ENCODE measurements around the gene TNNT1.
"Not testable (repeated sequence)": the region's sequence is repeated elsewhere in the genome, so short reads cannot be mapped to it uniquely, and the experiment has no call there.

The TNNT1 gene, protein sequence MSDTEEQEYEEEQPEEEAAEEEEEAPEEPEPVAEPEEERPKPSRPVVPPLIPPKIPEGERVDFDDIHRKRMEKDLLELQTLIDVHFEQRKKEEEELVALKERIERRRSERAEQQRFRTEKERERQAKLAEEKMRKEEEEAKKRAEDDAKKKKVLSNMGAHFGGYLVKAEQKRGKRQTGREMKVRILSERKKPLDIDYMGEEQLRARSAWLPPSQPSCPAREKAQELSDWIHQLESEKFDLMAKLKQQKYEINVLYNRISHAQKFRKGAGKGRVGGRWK

DNA sequence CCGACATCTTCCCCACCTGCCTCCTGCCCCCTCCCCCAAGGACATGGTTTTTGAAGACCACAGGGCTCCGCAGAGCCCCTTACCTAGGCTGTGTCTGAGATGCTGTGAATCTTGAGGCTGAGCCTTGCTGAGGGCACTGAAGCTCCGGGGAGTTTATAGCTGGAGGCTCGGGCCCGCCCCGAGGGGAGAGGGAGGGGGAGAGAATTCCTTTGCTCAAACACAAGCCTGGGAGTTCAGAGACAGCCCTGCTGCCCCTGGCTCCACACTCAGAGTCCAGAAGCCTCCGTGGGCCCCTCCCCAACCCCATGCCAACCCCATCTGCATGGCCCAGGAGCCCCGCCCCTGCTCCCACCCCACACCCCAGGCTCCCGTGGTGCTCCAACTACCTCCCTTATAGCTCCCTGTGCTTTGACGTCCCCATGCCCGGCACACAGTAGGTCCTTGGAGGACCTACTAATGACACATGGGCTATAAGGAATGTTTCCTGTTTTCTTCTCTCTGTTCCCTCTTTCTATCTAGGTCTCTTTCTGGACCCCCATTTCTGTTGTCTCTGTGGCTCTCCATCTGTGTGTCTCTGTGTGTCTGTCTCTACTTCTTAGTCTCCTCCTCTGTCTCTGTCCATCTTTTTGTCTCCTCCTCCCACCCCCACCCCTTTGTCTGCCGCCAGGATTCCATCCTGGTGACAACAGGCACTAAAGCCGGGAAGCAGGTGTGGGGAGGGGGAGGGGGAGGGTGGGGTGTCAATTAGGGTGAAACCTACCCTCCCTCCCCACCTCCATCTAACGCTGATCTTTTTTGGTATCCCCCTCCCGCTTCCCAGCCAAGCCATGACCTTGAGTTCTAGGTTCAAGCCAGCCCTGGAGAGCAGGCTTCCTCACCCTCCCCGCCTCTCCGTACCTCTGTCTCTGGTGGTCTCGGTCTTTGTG is at the start of gene TNNT1:
Gene TNNT1, minus strand, starts transcription at position 129 of the 926 bp plus-strand sequence. CDS start 2,049 bp downstream, outside the sequence.
- no peak for DNase-seq

DNA sequence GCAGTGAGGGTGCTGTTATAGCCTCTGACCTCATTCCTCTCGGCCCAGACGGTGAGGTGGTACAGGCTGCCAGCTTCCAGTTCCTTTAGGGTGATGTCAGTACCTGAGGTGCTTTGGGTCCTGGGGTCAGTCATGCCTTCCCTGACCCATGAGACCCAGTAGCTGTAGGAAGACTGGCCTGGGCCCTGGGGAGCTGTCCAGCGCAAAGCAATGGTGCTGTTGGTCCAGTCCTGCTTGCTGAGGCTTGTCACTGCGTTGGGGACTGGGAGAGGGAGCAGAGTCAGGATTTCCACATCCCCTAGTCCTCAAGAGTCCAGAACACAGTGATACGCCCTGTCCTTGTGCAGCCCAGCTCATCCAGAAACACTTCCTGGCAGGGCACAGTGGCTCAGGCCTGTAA is 49.6 kb upstream of the TNNT1 start:
- DNase-seq: no peak

- no peak for DNase-seq
Measured at GRCh38 chr19:55197528-55197927, 48.5 kb upstream of the TNNT1 start.

DNA sequence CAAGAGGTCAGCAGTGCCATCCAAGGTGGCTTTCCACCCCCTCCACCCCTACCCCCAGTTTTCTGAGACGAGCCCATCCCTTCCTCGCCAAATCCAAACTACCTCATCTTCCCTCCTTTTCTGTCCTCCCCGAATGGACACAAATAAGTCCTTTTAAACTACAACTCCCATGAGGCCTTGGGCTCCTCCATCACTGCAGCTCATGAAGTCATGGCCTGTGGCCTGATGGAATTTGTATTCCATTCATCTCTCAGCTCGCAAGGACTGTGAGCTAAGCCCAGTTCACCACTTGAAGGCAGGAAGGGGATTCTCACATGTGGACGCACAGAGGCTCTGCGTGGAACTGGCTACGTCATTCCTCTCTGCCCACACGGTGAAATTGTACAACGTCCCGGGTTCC is 47.8 kb upstream of the TNNT1 start:
- no peak for DNase-seq

GRCh38 chr19:55193481-55193880 is 44.5 kb upstream of the TNNT1 start:
- no peak for DNase-seq

DNA sequence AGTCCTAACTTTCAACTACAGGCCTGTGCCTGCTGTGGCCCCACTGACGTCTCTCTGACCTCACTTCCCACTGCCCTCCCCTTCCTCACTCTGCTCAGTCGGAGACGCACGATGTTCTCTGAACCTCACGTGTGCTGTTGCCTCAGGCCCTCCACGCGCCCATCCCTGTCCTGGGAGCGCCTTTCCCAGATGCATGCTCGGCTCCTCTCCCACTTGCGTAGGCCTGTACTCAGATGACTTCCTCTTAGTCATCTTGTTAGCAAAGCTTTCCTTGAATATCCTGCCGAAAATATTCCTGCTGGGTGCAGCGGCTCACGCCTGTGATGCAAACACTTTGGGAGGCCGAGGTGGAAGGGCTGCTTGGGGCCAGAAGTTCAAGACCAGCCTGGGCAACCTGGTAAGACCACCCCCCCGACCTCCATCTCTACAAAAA is 40.4 kb upstream of the TNNT1 start:
- no peak for DNase-seq

DNA sequence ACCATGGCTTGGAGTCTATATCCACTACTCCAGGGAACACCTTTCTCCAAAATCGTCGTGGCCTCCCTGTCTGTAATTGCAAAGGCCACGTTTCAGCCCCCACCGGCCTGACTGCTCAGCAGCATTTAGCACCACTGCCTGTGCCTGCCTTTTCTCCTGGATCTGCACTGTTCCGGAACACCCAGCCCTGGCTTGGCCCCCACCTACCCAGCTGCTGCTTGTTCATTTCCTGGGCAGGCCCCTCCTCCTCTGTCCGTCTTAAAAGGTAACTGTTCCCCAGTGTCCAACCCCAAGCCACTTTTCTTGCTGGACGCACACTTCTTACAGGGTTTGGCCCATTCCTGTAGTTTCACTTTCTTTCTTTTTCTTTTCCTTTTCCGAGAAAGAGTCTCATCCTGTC is 39.6 kb upstream of the TNNT1 start:
- no peak for DNase-seq

DNA sequence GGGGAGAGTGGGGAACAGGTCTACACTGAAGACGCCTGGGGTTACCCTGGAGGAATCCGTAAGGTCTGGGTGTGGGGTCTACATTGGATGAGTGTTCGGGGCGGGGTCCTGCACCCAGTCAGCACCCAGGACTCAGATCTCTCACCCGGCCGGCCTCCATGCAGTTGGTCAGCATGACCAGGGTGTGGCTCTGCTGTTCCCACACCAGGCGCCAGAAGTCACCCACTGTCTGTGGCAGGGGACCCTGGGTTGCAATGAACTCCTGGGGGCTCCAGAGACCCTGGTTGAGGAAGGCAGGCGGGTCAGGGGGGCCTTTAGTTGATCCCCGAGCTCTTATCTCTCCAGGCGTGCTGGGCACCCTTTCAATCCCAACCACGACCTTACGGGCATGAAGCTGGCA is 37.1 kb upstream of the TNNT1 start:
- DNase-seq: no peak

DNA sequence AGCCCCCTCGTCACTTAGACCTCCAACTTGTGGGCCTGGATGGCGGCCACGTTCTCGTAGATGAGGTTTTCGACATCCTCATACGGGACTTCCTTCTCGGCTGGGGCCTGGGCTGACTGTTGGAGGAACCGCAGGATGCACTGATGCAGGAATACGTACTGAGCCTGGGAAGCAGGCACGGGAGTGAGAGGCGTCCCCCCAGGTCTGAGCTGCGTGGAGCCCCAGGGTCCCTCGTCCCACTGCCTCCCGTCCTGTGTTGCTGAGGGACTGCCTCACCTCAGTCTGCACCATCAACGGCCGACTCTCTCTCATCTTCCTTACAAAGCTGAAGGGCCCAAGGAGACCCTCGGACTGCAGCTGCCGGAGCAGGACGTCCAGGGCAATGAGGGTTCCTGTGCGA is 32.7 kb upstream of the TNNT1 start:
- no peak for DNase-seq

DNA sequence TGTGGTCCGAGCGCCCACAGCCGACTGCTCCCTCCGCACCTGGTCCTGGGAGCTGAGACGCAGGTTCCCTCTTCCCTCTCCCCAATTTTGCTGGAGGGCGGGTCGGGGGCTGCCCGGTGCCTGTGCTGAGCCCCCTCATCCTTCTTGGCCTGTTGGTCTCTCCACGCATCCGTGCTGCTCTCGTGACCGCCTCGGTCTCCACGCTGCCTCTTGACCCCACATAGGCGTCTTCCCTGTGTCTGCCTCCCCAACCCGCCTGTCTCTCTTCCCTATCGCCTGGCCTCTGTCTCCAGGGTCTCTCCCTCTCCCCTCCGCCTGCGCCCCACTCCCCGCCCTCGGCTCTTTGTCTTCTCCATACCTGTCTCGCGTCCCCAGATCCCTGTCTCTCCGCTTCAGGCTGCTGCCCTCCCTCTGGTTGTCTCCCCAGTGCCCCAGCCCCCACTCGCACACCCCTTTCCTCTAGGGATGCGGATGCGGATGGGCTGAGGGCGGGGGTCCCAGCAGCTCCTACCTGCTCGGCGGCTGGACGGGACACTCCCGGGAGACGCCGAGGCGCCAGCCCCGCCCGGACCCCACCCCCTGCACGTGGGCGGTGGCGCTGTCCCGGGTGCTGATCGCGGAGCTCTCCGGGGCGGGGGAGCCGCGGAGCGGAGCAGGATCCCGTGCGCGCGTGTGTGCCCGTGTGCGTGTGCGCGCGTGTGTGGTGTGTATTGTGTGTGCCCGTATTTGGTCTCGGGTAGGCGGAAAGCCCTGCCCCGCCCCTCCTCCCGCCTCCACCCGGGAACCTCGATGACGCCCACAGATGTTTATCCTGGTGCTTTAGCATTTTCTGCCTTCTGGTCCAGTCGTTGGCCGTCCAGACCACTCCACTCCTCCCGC is 30.8 kb upstream of the TNNT1 start, which contains the start of gene SYT5:
Gene SYT5, minus strand, starts transcription at position 684 of the 879 bp plus-strand sequence. CDS start 1,248 bp downstream, outside the sequence.
- DNase-seq: no peak

- DNase-seq: no peak
Measured at GRCh38 chr19:55178781-55179599, 30.0 kb upstream of the TNNT1 start.

GRCh38 chr19:55176076-55176475 is 27.1 kb upstream of the TNNT1 start:
- DNase-seq: no peak

DNA sequence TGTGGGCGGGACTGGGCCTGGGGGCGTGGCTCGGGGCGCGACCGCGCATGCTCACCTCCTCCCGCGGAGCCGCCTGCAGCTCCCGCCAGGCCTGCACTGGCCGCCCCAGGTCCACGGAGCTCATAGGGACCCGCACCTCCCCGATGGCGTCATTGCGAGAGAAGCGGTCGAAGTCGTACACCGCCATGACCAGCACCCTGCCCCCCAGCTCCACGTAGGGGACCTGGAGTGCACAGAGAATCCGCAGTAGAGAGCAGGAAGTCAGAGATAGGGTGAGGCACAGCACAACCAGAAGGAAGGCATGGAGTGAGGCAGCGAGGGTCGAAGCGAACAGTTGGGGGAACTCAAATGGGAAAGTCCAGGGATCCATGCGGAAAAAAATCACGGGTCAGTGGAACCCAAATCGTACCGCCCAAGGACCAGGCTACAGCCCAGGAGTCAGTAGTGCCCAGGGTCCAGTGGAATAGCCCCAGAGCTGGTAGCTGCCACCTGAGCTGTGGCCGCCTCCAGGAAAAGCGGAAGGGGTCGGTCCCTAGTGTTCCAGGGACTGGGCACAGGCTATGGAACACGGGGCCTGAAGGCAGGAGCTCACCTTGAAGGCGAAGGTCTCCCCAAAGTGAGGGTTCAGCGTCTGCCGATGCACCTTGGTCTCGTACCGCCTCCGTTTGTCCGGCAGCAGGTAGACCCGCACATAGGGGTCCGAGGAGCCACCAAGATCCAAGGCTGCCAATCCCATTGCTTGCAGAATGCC is 26.3 kb upstream of the TNNT1 start:
- DNase-seq: no peak

GRCh38 chr19:55174425-55175116 is 25.6 kb upstream of the TNNT1 start:
- no peak for DNase-seq

GRCh38 chr19:55173714-55174409 is 24.9 kb upstream of the TNNT1 start:
- DNase-seq: no peak

- DNase-seq: no peak
Measured at GRCh38 chr19:55173186-55173713, 24.2 kb upstream of the TNNT1 start.

- no peak for DNase-seq
Measured at GRCh38 chr19:55172741-55173140, 23.7 kb upstream of the TNNT1 start.

DNA sequence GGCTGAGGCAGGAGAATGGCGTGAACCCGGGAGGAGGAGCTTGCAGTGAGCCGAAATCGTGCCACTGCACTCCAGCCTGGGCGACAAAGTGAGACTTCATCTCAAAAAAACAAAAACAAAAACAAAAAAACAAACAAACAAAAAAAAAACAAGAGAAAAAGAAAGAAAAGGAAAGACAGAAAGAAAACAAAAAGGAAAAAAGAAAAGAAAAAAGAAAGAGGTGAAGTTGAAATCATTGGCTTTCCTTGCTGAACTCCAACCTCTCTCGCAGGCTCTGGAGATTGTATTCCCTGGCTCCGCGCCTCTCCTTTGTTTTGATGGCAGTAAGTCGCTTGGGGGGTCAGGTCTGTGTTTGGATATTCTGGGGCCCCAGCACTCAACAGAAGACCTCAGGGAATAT is 23.3 kb upstream of the TNNT1 start:
- DNase-seq: not testable (repeated sequence)

GRCh38 chr19:55171440-55171839 is 22.4 kb upstream of the TNNT1 start:
- DNase-seq: no peak

DNA sequence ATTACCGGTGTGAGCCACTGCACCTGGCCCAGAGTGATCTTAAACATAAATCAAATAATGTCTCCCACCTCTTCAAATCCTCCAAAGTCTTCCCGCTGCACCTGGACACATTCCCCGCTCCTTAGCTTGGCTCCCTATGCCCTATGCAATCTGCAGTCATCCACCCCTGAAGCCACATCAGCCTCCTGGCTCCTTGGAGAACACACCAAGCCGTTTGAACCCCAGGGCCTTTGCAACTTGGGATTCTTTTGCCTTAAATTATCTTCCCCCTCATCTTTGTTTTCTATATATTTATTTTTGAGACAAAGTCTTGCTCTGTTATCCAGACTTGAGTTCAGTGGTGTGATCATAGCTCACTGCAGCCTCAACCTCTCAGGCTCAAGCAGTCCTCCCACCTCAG is 20.1 kb upstream of the TNNT1 start:
- DNase-seq: no peak
